ACC112 (cell line): ENCODE results near the gene SNX19.

Source experiments
- H2AFZ ChIP-seq: fragments of 200-600 bp; sonication (generic); one replicate; pipeline ENCODE4 v1.6.0; 2017; ENCODE audit warnings: antibody characterized with exemption, low read length; ENCODE audit not compliant: unreplicated experiment
- H3K27ac ChIP-seq: fragments of 200-600 bp; sonication (generic); 2 replicates; pipeline ENCODE4 v1.5.1; 2014; ENCODE audit warnings: low read depth, mild to moderate bottlenecking, antibody characterized with exemption, low read length, moderate library complexity
- H3K27me3 ChIP-seq: fragments of 200-600 bp; sonication (generic); 2 replicates; pipeline ENCODE4 v1.6.1; 2014; ENCODE audit warnings: mild to moderate bottlenecking, antibody characterized with exemption, low read length, moderate library complexity, mixed read lengths; ENCODE audit not compliant: insufficient read depth
- H3K36me3 ChIP-seq: fragments of 200-600 bp; sonication (generic); 2 replicates; pipeline ENCODE4 v1.6.1; 2016; ENCODE audit warnings: mild to moderate bottlenecking, antibody characterized with exemption, low read length, moderate library complexity, mixed read lengths; ENCODE audit not compliant: insufficient read depth
- H3K4me1 ChIP-seq: fragments of 200-600 bp; sonication (generic); one replicate; pipeline ENCODE4 v1.6.1; 2016; ENCODE audit warnings: low read length, mixed read lengths; ENCODE audit not compliant: insufficient read depth, unreplicated experiment, control insufficient read depth
- H3K4me3 ChIP-seq: fragments of 200-600 bp; sonication (generic); 2 replicates; pipeline ENCODE4 v1.5.1; 2014; ENCODE audit warnings: mild to moderate bottlenecking, low read depth, low read length
- H3K79me2 ChIP-seq: fragments of 200-600 bp; sonication (generic); one replicate; pipeline ENCODE4 v1.6.0; 2016; ENCODE audit warnings: low read length; ENCODE audit not compliant: control insufficient read depth, unreplicated experiment, insufficient read depth

Gene SNX19

GRCh38 chr11:130890039-130890745 is 26.1 kb downstream of the SNX19 start:
- H3K27me3 ChIP-seq: no peaks in the 10 kb centered on the region
- peaks cover 8% of the 10 kb centered on the region for H3K79me2 ChIP-seq
- no peak overlapping the region for H2AFZ ChIP-seq
- H3K27ac ChIP-seq: no peak overlapping the region
- peaks cover 21% of the 10 kb centered on the region for H3K4me1 ChIP-seq
- H3K4me3 ChIP-seq: no peak overlapping the region
- H3K36me3 ChIP-seq: peaks cover 30% of the 10 kb centered on the region

GRCh38 chr11:130888790-130889189 is 27.5 kb downstream of the SNX19 start:
- no peak overlapping the region for H3K27ac ChIP-seq
- peaks cover 29% of the 10 kb centered on the region for H3K36me3 ChIP-seq
- H3K4me3 ChIP-seq: no peak overlapping the region
- no peak overlapping the region for H2AFZ ChIP-seq
- peaks cover 18% of the 10 kb centered on the region for H3K4me1 ChIP-seq
- H3K27me3 ChIP-seq: no peaks in the 10 kb centered on the region
- H3K79me2 ChIP-seq: peaks cover 8% of the 10 kb centered on the region

DNA sequence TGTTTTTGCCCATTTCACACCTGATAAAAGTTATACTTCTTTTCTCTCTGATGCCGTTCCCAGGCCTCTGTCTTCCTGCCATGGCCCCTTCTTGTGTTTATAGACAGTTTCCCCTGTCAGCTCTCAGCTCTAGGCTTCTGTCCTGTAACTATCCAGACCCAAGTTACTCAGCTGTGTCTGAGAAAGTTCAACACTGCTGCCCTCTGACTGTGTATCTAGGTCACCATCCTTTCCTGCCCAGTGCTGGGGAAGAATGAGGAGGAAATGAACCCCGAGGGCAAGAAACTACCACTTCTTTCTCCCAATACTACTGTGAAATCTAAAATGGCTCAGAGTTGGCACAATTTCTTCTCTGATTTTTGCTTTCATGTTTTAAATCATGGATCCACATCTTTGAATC is 29.6 kb downstream of the SNX19 start:
- Histone ChIP-seq H3K27me3 (no peaks in the 10 kb centered on the region), H3K79me2 (peaks cover 5% of the 10 kb centered on the region), H3K36me3 (peaks cover 32% of the 10 kb centered on the region), H3K4me3 (no peak overlapping the region), H2AFZ (no peak overlapping the region), H3K4me1 (peaks cover 28% of the 10 kb centered on the region), H3K27ac (no peak overlapping the region)

DNA sequence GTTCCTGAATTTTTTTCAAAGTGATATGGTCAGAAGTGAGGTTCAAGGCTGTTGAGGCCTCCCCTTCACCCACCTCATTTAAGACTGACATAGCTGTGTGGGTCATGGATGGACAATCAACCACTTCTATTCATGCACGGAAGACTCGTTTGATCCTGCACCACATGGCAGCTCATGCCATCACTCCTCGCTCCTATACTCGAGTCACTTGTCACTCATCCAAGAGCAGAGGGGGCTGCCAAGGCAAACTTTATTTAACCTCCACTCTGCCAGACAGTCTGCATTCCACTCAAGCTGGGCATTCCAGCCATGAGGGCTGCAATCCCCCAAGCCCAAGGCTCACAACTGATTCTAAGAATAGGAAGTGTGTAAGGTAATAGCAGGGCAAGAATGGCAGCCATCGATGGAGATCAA is 34.1 kb downstream of the SNX19 start:
- H2AFZ ChIP-seq: no peak overlapping the region
- H3K27ac ChIP-seq: no peak overlapping the region
- peaks cover 56% of the 10 kb centered on the region for H3K36me3 ChIP-seq
- H3K4me3 ChIP-seq: no peak overlapping the region
- H3K27me3 ChIP-seq: no peaks in the 10 kb centered on the region
- no peaks in the 10 kb centered on the region for H3K79me2 ChIP-seq
- peaks cover 10% of the 10 kb centered on the region for H3K4me1 ChIP-seq

GRCh38 chr11:130881475-130882137 is 34.7 kb downstream of the SNX19 start:
- Histone ChIP-seq H3K4me3 (no peak overlapping the region), H3K36me3 (peaks cover 52% of the 10 kb centered on the region), H3K79me2 (no peaks in the 10 kb centered on the region)

GRCh38 chr11:130879836-130880235 is 36.4 kb downstream of the SNX19 start:
- peaks cover 13% of the 10 kb centered on the region for H3K4me1 ChIP-seq
- H3K36me3 ChIP-seq: peaks cover 41% of the 10 kb centered on the region
- no peaks in the 10 kb centered on the region for H3K27me3 ChIP-seq
- H2AFZ ChIP-seq: no peak overlapping the region
- H3K4me3 ChIP-seq: no peak overlapping the region
- H3K27ac ChIP-seq: no peak overlapping the region
- H3K79me2 ChIP-seq: no peaks in the 10 kb centered on the region

More at GRCh38 chr11:130881475-130882137, 34.7 kb downstream of the SNX19 start:
- no peak overlapping the region for H3K27ac ChIP-seq
- H3K4me1 ChIP-seq: peaks cover 10% of the 10 kb centered on the region
- H3K27me3 ChIP-seq: no peaks in the 10 kb centered on the region
- no peak overlapping the region for H2AFZ ChIP-seq

DNA sequence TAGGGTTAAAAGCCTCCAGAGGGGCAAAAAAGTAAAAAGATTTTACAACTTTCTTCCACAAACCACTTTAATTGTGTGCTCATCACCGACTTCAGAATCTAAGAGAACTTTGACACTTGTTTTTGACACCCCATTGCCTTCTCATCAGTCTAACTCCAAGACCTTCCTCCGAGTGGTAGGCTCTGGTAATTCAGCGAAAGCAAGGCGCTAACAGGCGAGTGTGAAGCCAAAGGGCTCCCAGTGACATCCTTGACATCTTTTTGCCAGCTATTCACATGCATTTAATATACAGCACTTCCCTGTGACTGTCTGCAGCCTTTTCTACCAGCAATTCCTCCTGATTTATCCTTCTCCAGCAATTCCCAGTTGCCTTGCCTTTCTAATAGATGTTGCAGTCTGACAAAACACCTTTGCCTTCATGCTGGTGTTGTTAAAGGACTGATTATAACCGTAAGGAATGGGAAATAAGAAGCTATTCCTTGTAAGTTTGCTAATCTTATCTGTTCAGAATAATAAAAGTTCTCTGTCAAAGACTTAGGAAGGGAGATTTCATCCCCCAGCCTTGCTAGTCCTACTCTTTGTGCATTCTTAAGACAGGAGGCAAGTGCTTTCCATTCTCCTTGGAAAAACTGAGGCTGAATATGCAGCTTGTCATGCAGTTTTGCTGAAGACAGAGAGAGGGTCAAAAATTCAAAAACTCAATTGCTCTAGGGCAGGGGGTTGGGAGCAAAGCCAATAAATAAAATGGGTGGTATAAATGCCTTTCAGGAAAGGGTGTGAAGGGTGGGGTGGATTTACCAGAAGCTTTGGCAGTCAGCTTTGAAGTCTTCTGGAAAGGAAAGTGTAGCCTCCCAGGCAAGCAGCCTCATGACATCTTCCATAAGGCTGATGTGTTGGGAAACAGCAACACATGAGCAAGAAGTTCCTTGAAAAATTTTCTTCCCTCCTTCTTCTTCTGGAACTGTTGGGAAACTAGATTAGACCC is 39.1 kb downstream of the SNX19 start:
- Histone ChIP-seq H2AFZ (no peak overlapping the region), H3K27ac (no peak overlapping the region), H3K4me3 (no peak overlapping the region), H3K36me3 (peaks cover 33% of the 10 kb centered on the region), H3K27me3 (no peaks in the 10 kb centered on the region), H3K4me1 (peaks cover 31% of the 10 kb centered on the region), H3K79me2 (no peaks in the 10 kb centered on the region)

DNA sequence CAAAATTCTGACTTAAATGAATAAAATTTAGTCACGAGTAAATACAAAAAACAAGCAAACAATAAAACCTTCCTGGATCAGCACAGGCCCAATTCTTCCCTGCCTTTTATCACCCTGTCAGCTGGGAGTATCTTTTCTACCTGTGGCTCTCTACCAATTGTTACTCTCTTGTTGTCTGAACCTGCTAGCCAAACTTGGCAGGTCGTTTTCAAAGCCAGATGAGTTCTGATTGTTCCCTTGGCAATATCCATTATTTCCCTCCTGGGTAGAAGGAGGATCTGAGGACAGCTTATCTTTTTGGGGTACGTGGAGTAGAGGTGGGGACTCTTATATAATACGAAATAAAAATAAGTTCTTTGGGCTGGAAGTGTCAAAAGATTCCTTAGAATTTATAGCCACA is 40.2 kb downstream of the SNX19 start:
- Histone ChIP-seq H3K4me3 (no peak overlapping the region), H3K79me2 (no peaks in the 10 kb centered on the region), H3K4me1 (peaks cover 32% of the 10 kb centered on the region), H2AFZ (no peak overlapping the region), H3K27ac (no peak overlapping the region), H3K36me3 (peaks cover 25% of the 10 kb centered on the region), H3K27me3 (no peaks in the 10 kb centered on the region)

DNA sequence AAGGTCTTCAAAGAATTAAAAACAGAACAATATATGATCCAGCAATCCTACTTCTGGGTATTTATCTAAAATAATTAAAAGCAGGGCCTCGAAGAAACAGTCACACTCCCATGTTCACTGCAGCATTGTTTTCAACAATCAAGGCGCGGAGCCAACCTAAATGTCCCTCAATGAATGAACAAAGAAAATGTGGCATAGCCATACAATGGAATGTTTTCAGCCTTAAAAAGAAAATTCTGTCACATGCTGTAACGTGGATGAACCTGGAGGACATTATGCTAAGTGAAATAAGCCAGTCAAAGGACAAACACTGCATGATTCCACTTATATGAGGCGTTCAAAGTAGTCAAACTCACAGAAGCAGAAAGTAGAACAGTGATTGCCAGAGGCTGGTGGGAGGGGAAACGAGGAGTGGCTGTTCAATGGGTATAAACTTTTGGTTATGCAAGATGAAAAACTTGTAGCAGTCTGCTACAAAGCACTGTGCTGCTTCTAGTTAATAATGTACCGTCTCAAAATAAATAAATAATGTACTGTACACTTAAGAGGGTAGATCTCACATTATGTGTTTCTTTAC is 41.2 kb downstream of the SNX19 start:
- H3K27me3 ChIP-seq: no peaks in the 10 kb centered on the region
- no peaks in the 10 kb centered on the region for H3K79me2 ChIP-seq
- no peak overlapping the region for H3K4me3 ChIP-seq
- peak overlapping the region; percentile 74 for H3K27ac ChIP-seq
- peaks cover 32% of the 10 kb centered on the region for H3K4me1 ChIP-seq
- H2AFZ ChIP-seq: no peak overlapping the region
- peaks cover 20% of the 10 kb centered on the region for H3K36me3 ChIP-seq

GRCh38 chr11:130874396-130874795 is 41.9 kb downstream of the SNX19 start:
- H2AFZ ChIP-seq: no peak overlapping the region
- no peaks in the 10 kb centered on the region for H3K79me2 ChIP-seq
- no peaks in the 10 kb centered on the region for H3K27me3 ChIP-seq
- H3K4me3 ChIP-seq: no peak overlapping the region
- peaks cover 14% of the 10 kb centered on the region for H3K36me3 ChIP-seq
- H3K4me1 ChIP-seq: peaks cover 32% of the 10 kb centered on the region
- H3K27ac ChIP-seq: peak overlapping the region; percentile 74
